GM12891 (cell line): ENCODE measurements around the gene KRTAP12-3.

Source experiments
- PAX5 ChIP-seq: IDR thresholded peaks from 2 replicates; pipeline ENCODE4 v1.6.1; 2011; ENCODE audit warnings: low read length, moderate library complexity, mild to moderate bottlenecking; ENCODE audit not compliant: insufficient read depth, severe bottlenecking
- POLR2A ChIP-seq: IDR thresholded peaks from 2 replicates; pipeline ENCODE4 v1.6.1; 2011; ENCODE audit warnings: low read depth, low read length, control low read depth
- POLR2AphosphoS5 ChIP-seq: IDR thresholded peaks from 2 replicates; pipeline ENCODE4 v1.6.1; 2011; ENCODE audit warnings: low read depth, low read length, control low read depth
- POU2F2 ChIP-seq: IDR thresholded peaks from 2 replicates; pipeline ENCODE4 v1.6.1; 2011; ENCODE audit warnings: low read depth, mild to moderate bottlenecking, control low read depth, low read length, moderate library complexity
- SPI1 ChIP-seq: IDR thresholded peaks from 2 replicates; pipeline ENCODE4 v1.6.1; 2011; ENCODE audit warnings: low read depth, low read length, control low read depth
- TAF1 ChIP-seq: IDR thresholded peaks from 2 replicates; pipeline ENCODE4 v1.6.1; 2011; ENCODE audit warnings: low read depth, low read length, control low read depth

- TF ChIP-seq POLR2A = no peak
- TF ChIP-seq POLR2AphosphoS5 = no peak
- TF ChIP-seq TAF1 = no peak
- no peak for TF ChIP-seq PAX5
- no peak for TF ChIP-seq POU2F2
- TF ChIP-seq SPI1 = no peak
Observed at GRCh38 chr21:44618504-44618903, 39.2 kb upstream of the KRTAP12-3 start.
